GM23248 (cell line): ENCODE results near the gene MARCHF3.

Experiments used
- EZH2 ChIP-seq: fragments of 200-600 bp; sonication (generic); IDR thresholded peaks from 2 replicates; pipeline ENCODE4 v1.6.1; 2018; ENCODE audit warnings: antibody characterized with exemption, mild to moderate bottlenecking; ENCODE audit not compliant: insufficient read depth, poor library complexity, severe bottlenecking
- EZH2phosphoT487 ChIP-seq: fragments of 200-600 bp; sonication (generic); IDR thresholded peaks from 2 replicates; pipeline ENCODE4 v1.6.1; 2018; ENCODE audit warnings: antibody characterized with exemption, moderate library complexity, mild to moderate bottlenecking, low read depth; ENCODE audit not compliant: insufficient read depth

- TF ChIP-seq EZH2phosphoT487 (no peak), EZH2 (no peak)
Measured at GRCh38 chr5:126831156-126831555, 199.2 kb downstream of the MARCHF3 start.
